ENCODE data around the gene NDOR1. TPM values are rescaled to one million over a fixed set of nuclear protein-coding genes. Genes with fewer than 3 reads are reported as not detected.

The NDOR1 gene
- total and polyA plus RNA-seq, 2 of the 8 experiments (the other 6 are each of a cell fraction or from before 2014, with no cell fraction given) = 25.7 to 32.3 TPM

- no peak overlapping the region for H2AK5ac ChIP-seq (ENCODE audit: low read depth, low read length)
- ChIA-PET CTCF (ENCODE audit: partially characterized antibody) (interaction anchor here (0.6 to 2.5 kb wide), 16 partner anchors 8 to 223 kb away, joined by 3 to 28 read pairs (median 4); partner anchors contain the start of genes RNF224, TOR4A and TUBB4B), POLR2A (ENCODE audit: partially characterized antibody) (interaction anchor here (47.8 to 69.9 kb wide), 2 partner anchors 4 to 18 kb away, joined by 1462 read pairs; partner anchors contain the start of genes CYSRT1, NDOR1, NELFB and RNF208)
- peaks cover 0 to 21% (median 16%) of the 10 kb centered on the region in 4 experiments; a peak in 5 of 7 replicates for H3K4me1 ChIP-seq (replicated peaks in 1 of 4; ENCODE audit: control insufficient read depth in 3 of 4, insufficient read depth in 4 of 4, low read length in 3 of 4)
- H4K5ac ChIP-seq (ENCODE audit: insufficient read length, low read depth, low read length) = no peak overlapping the region
- no peak overlapping the region for H4K91ac ChIP-seq (replicated peaks; ENCODE audit: insufficient read length, low read length)
- no peaks in the 10 kb centered on the region for H3K9me3 ChIP-seq (ENCODE audit: insufficient read depth in 2 of 2, low read depth in 1 of 2, low read length in 1 of 2)
- H2BK120ac ChIP-seq (replicated peaks; ENCODE audit: low read depth, low read length) = no peak overlapping the region
- peak overlapping the region in 1 of 2 experiments; percentile 28; a peak in 1 of 4 replicates for H3K4me2 ChIP-seq (ENCODE audit: insufficient read depth in 1 of 2, low read depth in 2 of 2, low read length in 2 of 2)
- H2BK12ac ChIP-seq (ENCODE audit: low read depth, low read length) = 0 out of 2 replicates have a peak overlapping the region, but pooled peaks have one; percentile 7
- no peak overlapping the region for H3K4ac ChIP-seq (replicated peaks; ENCODE audit: insufficient read length, low read depth, low read length)
- no peak for TF ChIP-seq ATF3 (IDR thresholded peaks at IDR 0.05; ENCODE audit: insufficient read depth, low read depth, low read length)
- no peak for TF ChIP-seq FOSL1 (IDR thresholded peaks at IDR 0.05; ENCODE audit: insufficient read depth, low read depth, low read length)
- TF ChIP-seq JUND (IDR thresholded peaks at IDR 0.05; ENCODE audit: low read length) = no peak
- no peak for TF ChIP-seq RAD21 (IDR thresholded peaks at IDR 0.05 in 1 of 2, conservative IDR thresholded peaks at IDR 0.05 in 1 of 2; ENCODE audit: low read depth in 2 of 2, low read length in 2 of 2)
- TF ChIP-seq E2F6 (IDR thresholded peaks at IDR 0.05) = 0 out of 2 replicates have a peak, but pooled peaks have one; percentile 34
- no peak overlapping the region for H3K14ac ChIP-seq (ENCODE audit: insufficient read length)
- H3K79me1 ChIP-seq (ENCODE audit: low read depth, low read length) = peaks cover 9% of the 10 kb centered on the region
- H3K27me3 ChIP-seq (replicated peaks in 1 of 4; ENCODE audit: control insufficient read depth in 3 of 4, extremely low read depth in 1 of 4, insufficient read depth in 3 of 4, low read length in 3 of 4) = peaks cover 0 to 7% (median 0%) of the 10 kb centered on the region in 4 experiments; a peak in 3 of 7 replicates
- H3K79me2 ChIP-seq (ENCODE audit: control insufficient read depth in 1 of 2, insufficient read depth in 2 of 2, low read length in 2 of 2) = peaks cover 0 to 13% of the 10 kb centered on the region in 2 experiments; a peak in 2 of 4 replicates
- peaks cover 14% of the 10 kb centered on the region; the same call in 1 of the 2 replicates for H3K23me2 ChIP-seq (ENCODE audit: low read depth, low read length)
- no peak overlapping the region for H3K4me3 ChIP-seq (ENCODE audit: extremely low read depth in 1 of 4, insufficient read depth in 2 of 4, low read depth in 3 of 4, low read length in 4 of 4)
- no peak overlapping the region for H2AFZ ChIP-seq (ENCODE audit: low read length)
- H3K18ac ChIP-seq (ENCODE audit: extremely low read depth, low read length) = no peak overlapping the region
- H3K56ac ChIP-seq (replicated peaks; ENCODE audit: insufficient read length, low read depth, low read length) = no peak overlapping the region
- WGBS, 2 experiments (ENCODE audit: extremely low coverage in 1 of 2, insufficient coverage in 1 of 2, insufficient read length in 1 of 2, insufficient replicate concordance in 2 of 2, low coverage in 1 of 2, low lambda C conversion rate in 2 of 2, missing lambda C conversion rate in 1 of 2) = 85% methylated on average over 28 of the region's 35 CpGs; no CpG with 5 or more reads in 1 of the 2 experiments
- no peak overlapping the region for H2BK5ac ChIP-seq (ENCODE audit: low read depth, low read length)
- H3K27ac ChIP-seq (ENCODE audit: low read depth, low read length) = no peak overlapping the region
- DNase-seq (ENCODE audit: low read depth in 1 of 2, low spot score in 2 of 2) = no peak
- FAIRE-seq = no peak
- H3K36me3 ChIP-seq (ENCODE audit: control insufficient read depth in 2 of 4, insufficient read depth in 4 of 4, low read length in 3 of 4) = peaks cover 0 to 9% (median 4%) of the 10 kb centered on the region in 4 experiments; a peak in 2 of 8 replicates
- H4K20me1 ChIP-seq (replicated peaks in 1 of 2; ENCODE audit: control insufficient read depth in 1 of 2, insufficient read depth in 2 of 2, low read length in 2 of 2) = peaks cover 0 to 5% of the 10 kb centered on the region in 2 experiments
- H3K9ac ChIP-seq (replicated peaks in 1 of 4; ENCODE audit: extremely low read depth in 1 of 4, low read depth in 3 of 4, low read length in 3 of 4) = no peak overlapping the region
- no peak overlapping the region for H2BK15ac ChIP-seq (ENCODE audit: low read length)
- H2BK20ac ChIP-seq (ENCODE audit: low read length) = no peak overlapping the region
- peak overlapping the region; percentile 0; the same call in 1 of the 2 replicates for H4K8ac ChIP-seq (ENCODE audit: extremely low read depth, insufficient read depth, low read length)
- no peak overlapping the region for H3K23ac ChIP-seq (ENCODE audit: insufficient read length)
These were observed 47.3 kb downstream of the NDOR1 start for GRCh38 chr9:137252555-137253506.

All from H1 (cell line).